A549 (cell line): ENCODE measurements around the gene SYT5. TPM values are rescaled to one million over a fixed set of nuclear protein-coding genes. Genes with fewer than 3 reads are reported as not detected.

Experiments used
- ATAC-seq, 2 experiments: fragments of 200-7000 bp in 1 of 2; fragments of >200 bp in 1 of 2; cut with Nextera tagmentation in 1 of 2; cut with Tn5 transposase in 1 of 2; 3 replicates each; pipeline versions ENCODE4 v1.8.0 to v1.9.1; 2018 to 2020; ENCODE audit warnings: mild to moderate bottlenecking in 1 of 2, moderate library complexity in 1 of 2
- CTCF ChIA-PET: fragments of 300-600 bp; sonication (Branson Sonifier 250); formaldehyde crosslinking; extraction: SDS; loops from one replicate; lab custom pipeline; 2021; ENCODE audit warnings: antibody characterized with exemption, inconsistent platforms; lab: Yijun Ruan, JAX
- POLR2A ChIA-PET: fragments of 350-600 bp; formaldehyde crosslinking; extraction: SDS; loops from one replicate; lab custom pipeline; 2021; ENCODE audit warnings: antibody characterized with exemption, inconsistent platforms; lab: Yijun Ruan, JAX
- DNase-seq, 2 experiments: peaks; one replicate each; pipeline versions ENCODE4 v3.0.0 to v3.0.0-alpha.2; 2011 to 2016; ENCODE audit warnings: low read depth in 1 of 2, low spot score in 1 of 2
- FAIRE-seq: peaks from 2 replicates; lab custom pipeline; 2011; peaks lifted over from hg19 to GRCh38; lab: Jason Lieb, UNC
- H3K27ac ChIP-seq, 2 experiments: fragments of >200 bp; sonication (Bioruptor Twin); formaldehyde crosslinking; 3 replicates each; pipeline ENCODE4 v1.5.1; 2016 to 2017
- H3K4me1 ChIP-seq: fragments of >200 bp; sonication (Bioruptor Twin); formaldehyde crosslinking; 3 replicates; pipeline ENCODE4 v1.6.1; 2016
- H3K4me2 ChIP-seq: fragments of >200 bp; sonication (Bioruptor Twin); formaldehyde crosslinking; 3 replicates; pipeline ENCODE4 v1.6.1; 2016
- H3K4me3 ChIP-seq: fragments of >200 bp; sonication (Bioruptor Twin); formaldehyde crosslinking; 3 replicates; pipeline ENCODE4 v1.5.1; 2016
- H3K9me3 ChIP-seq: fragments of >200 bp; sonication (Bioruptor Twin); formaldehyde crosslinking; 3 replicates; pipeline ENCODE4 v1.6.1; 2016
- CBX2 ChIP-seq: fragments of 200-600 bp; sonication (generic); IDR thresholded peaks from 2 replicates; pipeline ENCODE4 v1.6.1; 2016; ENCODE audit warnings: low read depth, mild to moderate bottlenecking, borderline replicate concordance
- CBX8 ChIP-seq: fragments of 200-600 bp; sonication (generic); IDR thresholded peaks from 2 replicates; pipeline ENCODE4 v1.6.1; 2016
- CEBPB ChIP-seq, 2 experiments: fragments of >200 bp in 1 of 2; sonication (Bioruptor Twin) in 1 of 2; formaldehyde crosslinking in 1 of 2; IDR thresholded peaks; 2 replicates each; pipeline ENCODE4 v1.6.1; 2012 to 2016
- EHF ChIP-seq: fragments of 250-450 bp; sonication (Bioruptor Pico); IDR thresholded peaks from 2 replicates; pipeline ENCODE4 v1.5.0; 2020; ENCODE audit warnings: mild to moderate bottlenecking
- EHMT2 ChIP-seq: fragments of 200-600 bp; sonication (generic); IDR thresholded peaks from 2 replicates; pipeline ENCODE4 v1.6.1; 2016; ENCODE audit warnings: antibody characterized with exemption, low read depth, mild to moderate bottlenecking, moderate library complexity
- ESRRA ChIP-seq: fragments of 150-350 bp; IDR thresholded peaks from 2 replicates; pipeline ENCODE4 v1.6.1; 2014; ENCODE audit warnings: mild to moderate bottlenecking, low read length, borderline replicate concordance
- HDAC2 ChIP-seq: fragments of 200-600 bp; sonication (generic); IDR thresholded peaks from 2 replicates; pipeline ENCODE4 v1.6.1; 2016
- HOXB13 ChIP-seq: fragments of 250-450 bp; sonication (Bioruptor Pico); IDR thresholded peaks from 2 replicates; pipeline ENCODE4 v1.5.0; 2020; ENCODE audit warnings: low read depth, mild to moderate bottlenecking, moderate library complexity
- JUNB ChIP-seq: fragments of >200 bp; sonication (Bioruptor Twin); formaldehyde crosslinking; IDR thresholded peaks from 2 replicates; pipeline ENCODE4 v1.6.1; 2016
- KDM1A ChIP-seq: fragments of 200-600 bp; sonication (generic); IDR thresholded peaks from 2 replicates; pipeline ENCODE4 v1.6.1; 2016; ENCODE audit warnings: low read depth, mild to moderate bottlenecking
- NFE2L2 ChIP-seq: fragments of 150-350 bp; conservative IDR thresholded peaks from 2 replicates; pipeline ENCODE4 v1.6.1; 2014; ENCODE audit warnings: low read length
- NPAS2 ChIP-seq: fragments of 250-450 bp; sonication (Bioruptor Pico); IDR thresholded peaks from 2 replicates; pipeline ENCODE4 v1.8.0; 2022; ENCODE audit warnings: mild to moderate bottlenecking, moderate library complexity, borderline replicate concordance
- RCOR1 ChIP-seq: fragments of 150-350 bp; IDR thresholded peaks from 2 replicates; pipeline ENCODE4 v1.6.1; 2014; ENCODE audit warnings: antibody characterized with exemption, low read length, low read depth
- RFX5 ChIP-seq: fragments of 450-650 bp; IDR thresholded peaks from 2 replicates; pipeline ENCODE4 v1.7.1; 2014; ENCODE audit warnings: antibody characterized with exemption, mild to moderate bottlenecking, moderate library complexity
- SMC3 ChIP-seq: fragments of >200 bp; sonication (Bioruptor Twin); formaldehyde crosslinking; IDR thresholded peaks from 3 replicates; pipeline ENCODE4 v1.6.1; 2018; ENCODE audit warnings: inconsistent platforms
- TFCP2L1 ChIP-seq: fragments of 250-450 bp; sonication (Bioruptor Pico); IDR thresholded peaks from 2 replicates; pipeline ENCODE4 v1.5.0; 2021; ENCODE audit warnings: mild to moderate bottlenecking
- ZFP36 ChIP-seq: fragments of 450-650 bp; IDR thresholded peaks from 2 replicates; pipeline ENCODE4 v1.6.1; 2014; ENCODE audit warnings: borderline replicate concordance; ENCODE audit not compliant: partially characterized antibody
- ZNF302 ChIP-seq: fragments of 250-450 bp; sonication (Bioruptor Pico); IDR thresholded peaks from 2 replicates; pipeline ENCODE4 v1.9.0; 2021; ENCODE audit warnings: inconsistent platforms, mild to moderate bottlenecking, moderate library complexity
- WGBS: methylation state at CpG from one replicate; pipeline ENCODE4 v1.1.6; 2017; ENCODE audit errors: missing lambda C conversion rate; 5-methylcytosine and 5-hydroxymethylcytosine counted together
- polyA plus RNA-seq, 4 experiments: library from polyadenylated mRNA; depleted of rRNA in 3 of 4; stranded (reverse); fragments of >200 nt; fragmentation: RNase III in 1 of 4; extraction: RNeasy Plus Mini Kit Qiagen cat#74134 plus additional on column Dnase treatment in 1 of 4; gene quantifications; 2 replicates in 3 of 4; 3 replicates in 1 of 4; pipeline ENCODE4 v1.2.3, GENCODE V29; 2011 to 2017
- TF ChIP-seq, protein P1 (sequence below): fragments of 250-450 bp; sonication (Bioruptor Pico); IDR thresholded peaks from 2 replicates; pipeline ENCODE4 v1.5.0; 2021; ENCODE audit warnings: mild to moderate bottlenecking, moderate library complexity, borderline replicate concordance
- TF ChIP-seq, protein P2 (sequence below): fragments of 250-450 bp; sonication (Bioruptor Pico); IDR thresholded peaks from 2 replicates; pipeline ENCODE4 v1.5.0; 2020; ENCODE audit warnings: low read depth, mild to moderate bottlenecking, moderate library complexity
- TF ChIP-seq, protein P3 (sequence below): fragments of >200 bp; sonication (Bioruptor Twin); formaldehyde crosslinking; IDR thresholded peaks from 3 replicates; pipeline ENCODE4 v1.6.1; 2016
- TF ChIP-seq, protein P4 (sequence below): fragments of >200 bp; sonication (Bioruptor Twin); formaldehyde crosslinking; IDR thresholded peaks from 3 replicates; pipeline ENCODE4 v1.5.1; 2016
- TF ChIP-seq, protein P5 (sequence below): fragments of 200-600 bp; sonication (generic); IDR thresholded peaks from 2 replicates; pipeline ENCODE4 v1.6.1; 2016; ENCODE audit warnings: antibody characterized with exemption, mild to moderate bottlenecking, moderate library complexity

SYT5 gene
- polyA plus RNA-seq, 2 of the 4 experiments (the other 2 are of a cell fraction): 0.23 to 0.65 TPM

DNA sequence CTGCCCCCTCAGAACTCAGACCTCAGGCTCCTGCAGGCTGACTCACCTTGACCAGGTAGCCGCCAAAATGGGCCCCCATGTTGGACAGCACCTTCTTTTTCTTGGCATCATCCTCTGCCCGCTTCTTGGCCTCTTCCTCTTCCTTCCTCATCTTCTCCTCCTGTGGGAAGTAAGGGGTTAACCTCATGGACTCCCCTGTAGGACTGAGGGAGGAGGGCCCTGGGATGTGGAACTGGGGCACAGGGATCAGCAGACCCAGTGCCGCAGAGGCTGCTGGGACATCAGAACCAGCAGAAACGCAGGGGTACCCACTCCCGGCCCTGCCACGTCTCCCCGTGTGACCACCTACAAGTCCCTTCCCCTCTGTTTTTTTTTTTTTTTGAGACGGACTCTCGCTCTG is 42.2 kb downstream of the SYT5 start:
- FAIRE-seq (no peak), ATAC-seq (no peak), DNase-seq (no peak)
- no peak overlapping the region for H3K27ac ChIP-seq
- no peaks in the 10 kb centered on the region for H3K9me3 ChIP-seq
- H3K4me1 ChIP-seq: no peaks in the 10 kb centered on the region
- ChIA-PET POLR2A (no interaction called here), CTCF (interaction anchor here (2.4 to 2.9 kb wide), 2 partner anchors 9 to 366 kb away, joined by 14 read pairs; no protein-coding TSS in a partner anchor)
- no peak overlapping the region for H3K4me3 ChIP-seq
- H3K4me2 ChIP-seq: no peak overlapping the region
- WGBS: 88% methylated on average over 9 of the region's 9 CpGs
- no peak for TF ChIP-seq CBX2
- TF ChIP-seq NPAS2 (CRISPR knock-in tag): no peak
- TF ChIP-seq, protein P1, sequence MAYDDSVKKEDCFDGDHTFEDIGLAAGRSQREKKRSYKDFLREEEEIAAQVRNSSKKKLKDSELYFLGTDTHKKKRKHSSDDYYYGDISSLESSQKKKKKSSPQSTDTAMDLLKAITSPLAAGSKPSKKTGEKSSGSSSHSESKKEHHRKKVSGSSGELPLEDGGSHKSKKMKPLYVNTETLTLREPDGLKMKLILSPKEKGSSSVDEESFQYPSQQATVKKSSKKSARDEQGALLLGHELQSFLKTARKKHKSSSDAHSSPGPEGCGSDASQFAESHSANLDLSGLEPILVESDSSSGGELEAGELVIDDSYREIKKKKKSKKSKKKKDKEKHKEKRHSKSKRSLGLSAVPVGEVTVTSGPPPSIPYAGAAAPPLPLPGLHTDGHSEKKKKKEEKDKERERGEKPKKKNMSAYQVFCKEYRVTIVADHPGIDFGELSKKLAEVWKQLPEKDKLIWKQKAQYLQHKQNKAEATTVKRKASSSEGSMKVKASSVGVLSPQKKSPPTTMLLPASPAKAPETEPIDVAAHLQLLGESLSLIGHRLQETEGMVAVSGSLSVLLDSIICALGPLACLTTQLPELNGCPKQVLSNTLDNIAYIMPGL: no peak
- TF ChIP-seq TFCP2L1 (CRISPR knock-in tag): no peak
- TF ChIP-seq CEBPB (IDR thresholded peaks at IDR 0.05): no peak
- TF ChIP-seq HOXB13 (CRISPR knock-in tag): no peak
- no peak for TF ChIP-seq HDAC2
- TF ChIP-seq ZFP36: no peak
- TF ChIP-seq RFX5: no peak
- no peak for TF ChIP-seq NFE2L2
- no peak for TF ChIP-seq EHF (CRISPR knock-in tag)

DNA sequence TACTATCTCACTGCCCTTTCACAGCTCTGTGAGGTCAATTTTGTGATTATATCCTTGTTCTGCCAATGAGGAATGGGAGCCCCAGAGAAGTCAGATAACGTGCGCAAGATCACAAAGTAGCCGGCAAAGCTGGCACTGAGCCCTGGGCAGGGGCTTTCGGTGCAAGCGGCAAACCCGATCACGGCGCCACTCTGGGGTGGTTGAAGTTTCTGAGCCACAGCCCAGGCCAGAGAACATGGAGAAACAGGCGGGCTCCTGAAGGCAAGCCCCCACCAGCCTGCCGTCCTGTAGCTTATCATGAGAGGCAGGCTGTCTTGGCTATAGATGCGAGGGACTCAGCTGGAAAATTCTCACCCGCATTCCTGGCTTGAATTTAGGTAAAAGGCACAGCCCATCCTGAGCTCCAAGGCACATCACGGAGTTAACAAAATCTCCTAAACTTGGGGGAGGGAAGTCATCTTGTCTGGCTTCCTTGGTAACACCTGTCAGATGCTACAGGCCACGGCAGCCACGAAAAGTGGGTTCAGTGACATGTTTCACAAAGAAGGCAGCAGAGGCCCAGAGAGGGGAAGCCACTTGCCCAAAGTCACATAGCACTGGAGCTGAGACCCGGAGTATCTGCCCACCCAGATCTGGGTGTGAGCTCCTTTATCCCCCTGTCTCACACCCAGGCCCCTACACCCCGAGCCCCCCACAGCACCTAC is 43.5 kb downstream of the SYT5 start:
- Histone ChIP-seq H3K4me1 (no peaks in the 10 kb centered on the region), H3K4me2 (no peak overlapping the region), H3K27ac (no peak overlapping the region)
- ATAC-seq: no peak
- 91% methylated on average over 17 of the region's 17 CpGs for WGBS
- FAIRE-seq: no peak
- POLR2A ChIA-PET: interaction anchor here (0.5 kb wide), 1 partner anchor 121 kb away, joined by 5 read pairs; no protein-coding TSS in a partner anchor
- TF ChIP-seq CBX8 (no peak), JUNB (no peak), KDM1A (no peak), ESRRA (no peak), CEBPB (IDR thresholded peaks at IDR 0.05) (no peak), ZNF302 (CRISPR knock-in tag) (no peak), TFCP2L1 (CRISPR knock-in tag) (no peak), SMC3 (no peak), EHMT2 (no peak), RCOR1 (no peak)
- TF ChIP-seq, protein P2, sequence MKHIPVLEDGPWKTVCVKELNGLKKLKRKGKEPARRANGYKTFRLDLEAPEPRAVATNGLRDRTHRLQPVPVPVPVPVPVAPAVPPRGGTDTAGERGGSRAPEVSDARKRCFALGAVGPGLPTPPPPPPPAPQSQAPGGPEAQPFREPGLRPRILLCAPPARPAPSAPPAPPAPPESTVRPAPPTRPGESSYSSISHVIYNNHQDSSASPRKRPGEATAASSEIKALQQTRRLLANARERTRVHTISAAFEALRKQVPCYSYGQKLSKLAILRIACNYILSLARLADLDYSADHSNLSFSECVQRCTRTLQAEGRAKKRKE (CRISPR knock-in tag): no peak
- TF ChIP-seq, protein P3, sequence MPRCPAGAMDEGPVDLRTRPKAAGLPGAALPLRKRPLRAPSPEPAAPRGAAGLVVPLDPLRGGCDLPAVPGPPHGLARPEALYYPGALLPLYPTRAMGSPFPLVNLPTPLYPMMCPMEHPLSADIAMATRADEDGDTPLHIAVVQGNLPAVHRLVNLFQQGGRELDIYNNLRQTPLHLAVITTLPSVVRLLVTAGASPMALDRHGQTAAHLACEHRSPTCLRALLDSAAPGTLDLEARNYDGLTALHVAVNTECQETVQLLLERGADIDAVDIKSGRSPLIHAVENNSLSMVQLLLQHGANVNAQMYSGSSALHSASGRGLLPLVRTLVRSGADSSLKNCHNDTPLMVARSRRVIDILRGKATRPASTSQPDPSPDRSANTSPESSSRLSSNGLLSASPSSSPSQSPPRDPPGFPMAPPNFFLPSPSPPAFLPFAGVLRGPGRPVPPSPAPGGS: no peak
- TF ChIP-seq, protein P4, sequence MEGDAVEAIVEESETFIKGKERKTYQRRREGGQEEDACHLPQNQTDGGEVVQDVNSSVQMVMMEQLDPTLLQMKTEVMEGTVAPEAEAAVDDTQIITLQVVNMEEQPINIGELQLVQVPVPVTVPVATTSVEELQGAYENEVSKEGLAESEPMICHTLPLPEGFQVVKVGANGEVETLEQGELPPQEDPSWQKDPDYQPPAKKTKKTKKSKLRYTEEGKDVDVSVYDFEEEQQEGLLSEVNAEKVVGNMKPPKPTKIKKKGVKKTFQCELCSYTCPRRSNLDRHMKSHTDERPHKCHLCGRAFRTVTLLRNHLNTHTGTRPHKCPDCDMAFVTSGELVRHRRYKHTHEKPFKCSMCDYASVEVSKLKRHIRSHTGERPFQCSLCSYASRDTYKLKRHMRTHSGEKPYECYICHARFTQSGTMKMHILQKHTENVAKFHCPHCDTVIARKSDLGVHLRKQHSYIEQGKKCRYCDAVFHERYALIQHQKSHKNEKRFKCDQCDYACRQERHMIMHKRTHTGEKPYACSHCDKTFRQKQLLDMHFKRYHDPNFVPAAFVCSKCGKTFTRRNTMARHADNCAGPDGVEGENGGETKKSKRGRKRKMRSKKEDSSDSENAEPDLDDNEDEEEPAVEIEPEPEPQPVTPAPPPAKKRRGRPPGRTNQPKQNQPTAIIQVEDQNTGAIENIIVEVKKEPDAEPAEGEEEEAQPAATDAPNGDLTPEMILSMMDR: no peak
- TF ChIP-seq, protein P5, sequence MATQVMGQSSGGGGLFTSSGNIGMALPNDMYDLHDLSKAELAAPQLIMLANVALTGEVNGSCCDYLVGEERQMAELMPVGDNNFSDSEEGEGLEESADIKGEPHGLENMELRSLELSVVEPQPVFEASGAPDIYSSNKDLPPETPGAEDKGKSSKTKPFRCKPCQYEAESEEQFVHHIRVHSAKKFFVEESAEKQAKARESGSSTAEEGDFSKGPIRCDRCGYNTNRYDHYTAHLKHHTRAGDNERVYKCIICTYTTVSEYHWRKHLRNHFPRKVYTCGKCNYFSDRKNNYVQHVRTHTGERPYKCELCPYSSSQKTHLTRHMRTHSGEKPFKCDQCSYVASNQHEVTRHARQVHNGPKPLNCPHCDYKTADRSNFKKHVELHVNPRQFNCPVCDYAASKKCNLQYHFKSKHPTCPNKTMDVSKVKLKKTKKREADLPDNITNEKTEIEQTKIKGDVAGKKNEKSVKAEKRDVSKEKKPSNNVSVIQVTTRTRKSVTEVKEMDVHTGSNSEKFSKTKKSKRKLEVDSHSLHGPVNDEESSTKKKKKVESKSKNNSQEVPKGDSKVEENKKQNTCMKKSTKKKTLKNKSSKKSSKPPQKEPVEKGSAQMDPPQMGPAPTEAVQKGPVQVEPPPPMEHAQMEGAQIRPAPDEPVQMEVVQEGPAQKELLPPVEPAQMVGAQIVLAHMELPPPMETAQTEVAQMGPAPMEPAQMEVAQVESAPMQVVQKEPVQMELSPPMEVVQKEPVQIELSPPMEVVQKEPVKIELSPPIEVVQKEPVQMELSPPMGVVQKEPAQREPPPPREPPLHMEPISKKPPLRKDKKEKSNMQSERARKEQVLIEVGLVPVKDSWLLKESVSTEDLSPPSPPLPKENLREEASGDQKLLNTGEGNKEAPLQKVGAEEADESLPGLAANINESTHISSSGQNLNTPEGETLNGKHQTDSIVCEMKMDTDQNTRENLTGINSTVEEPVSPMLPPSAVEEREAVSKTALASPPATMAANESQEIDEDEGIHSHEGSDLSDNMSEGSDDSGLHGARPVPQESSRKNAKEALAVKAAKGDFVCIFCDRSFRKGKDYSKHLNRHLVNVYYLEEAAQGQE: no peak
- TF ChIP-seq, all 56 proteins: peak for 0
- Histone ChIP-seq H3K9me3 (no peaks in the 10 kb centered on the region), H3K4me3 (no peak overlapping the region)
- CTCF ChIA-PET: interaction anchor here (0.7 to 5.1 kb wide), 18 partner anchors 9 to 497 kb away, joined by 3 to 25 read pairs (median 4); partner anchors contain the start of genes DNAAF3, PPP1R12C and TMEM238
- no peak for DNase-seq
